DOHH2 (cell line): ENCODE data around the gene DEFB118.
"Not testable (repeated sequence)": the region's sequence is repeated elsewhere in the genome, so short reads cannot be mapped to it uniquely, and the experiment has no call there.

Source experiments
- H3F3A ChIP-seq: fragments of 200-600 bp; sonication (generic), shearing (Covaris generic); 2 replicates; pipeline ENCODE4 v1.6.0; 2016; ENCODE audit warnings: antibody characterized with exemption, mild to moderate bottlenecking; ENCODE audit not compliant: control insufficient read depth, insufficient read depth
- H3K27ac ChIP-seq: fragments of 200-600 bp; sonication (generic); 2 replicates; pipeline ENCODE4 v1.5.1; 2014; ENCODE audit warnings: low read depth, mild to moderate bottlenecking, low read length, moderate library complexity
- H3K27me3 ChIP-seq: fragments of 200-600 bp; sonication (generic); 2 replicates; pipeline ENCODE4 v1.6.1; 2014; ENCODE audit warnings: mild to moderate bottlenecking, low read length, mixed read lengths; ENCODE audit not compliant: control insufficient read depth
- H3K36me3 ChIP-seq: fragments of 200-600 bp; sonication (generic); 2 replicates; pipeline ENCODE4 v1.6.1; 2014; ENCODE audit warnings: mild to moderate bottlenecking, low read length, moderate library complexity, mixed read lengths; ENCODE audit not compliant: control insufficient read depth
- H3K4me1 ChIP-seq: fragments of 200-600 bp; sonication (generic); 2 replicates; pipeline ENCODE4 v1.6.1; 2014; ENCODE audit warnings: mild to moderate bottlenecking, low read length, mixed read lengths; ENCODE audit not compliant: control insufficient read depth
- H3K4me2 ChIP-seq: fragments of 200-600 bp; sonication (generic); 2 replicates; pipeline ENCODE4 v1.6.0; 2014; ENCODE audit warnings: mild to moderate bottlenecking, low read length, moderate library complexity
- H3K4me3 ChIP-seq: fragments of 200-600 bp; sonication (generic); 2 replicates; pipeline ENCODE4 v1.5.1; 2014; ENCODE audit warnings: mild to moderate bottlenecking, low read length, mixed read lengths
- H3K79me2 ChIP-seq: fragments of 200-600 bp; sonication (generic); 2 replicates; pipeline ENCODE4 v1.6.1; 2014; ENCODE audit warnings: mild to moderate bottlenecking, low read length, mixed read lengths; ENCODE audit not compliant: control insufficient read depth
- H3K9me2 ChIP-seq: fragments of 200-600 bp; sonication (generic); replicated peaks from 2 replicates; pipeline ENCODE4 v1.6.1; 2014; ENCODE audit warnings: mild to moderate bottlenecking, low read length, mixed read lengths; ENCODE audit not compliant: control insufficient read depth
- H3K9me3 ChIP-seq: fragments of 200-600 bp; sonication (generic); 2 replicates; pipeline ENCODE4 v1.6.1; 2014; ENCODE audit warnings: antibody characterized with exemption, low read length, mixed read lengths; ENCODE audit not compliant: control insufficient read depth, insufficient read depth
- H4K20me1 ChIP-seq: fragments of 200-600 bp; sonication (generic); 2 replicates; pipeline ENCODE4 v1.6.0; 2014; ENCODE audit warnings: low read depth, mild to moderate bottlenecking, antibody characterized with exemption, low read length, moderate library complexity; ENCODE audit not compliant: control insufficient read depth, insufficient read depth
- EZH2phosphoT487 ChIP-seq: fragments of 200-600 bp; sonication (generic); IDR thresholded peaks from 2 replicates; pipeline ENCODE4 v1.6.1; 2017; ENCODE audit warnings: borderline replicate concordance, mild to moderate bottlenecking, antibody characterized with exemption, low read length, moderate library complexity, mixed read lengths
- TF ChIP-seq, protein P1 (sequence below): fragments of 200-600 bp; sonication (generic); IDR thresholded peaks from one replicate; pipeline ENCODE4 v1.5.1; 2014; ENCODE audit warnings: antibody characterized with exemption, mild to moderate bottlenecking, low read depth, low read length; ENCODE audit not compliant: poor library complexity, severe bottlenecking

Gene DEFB118

DNA sequence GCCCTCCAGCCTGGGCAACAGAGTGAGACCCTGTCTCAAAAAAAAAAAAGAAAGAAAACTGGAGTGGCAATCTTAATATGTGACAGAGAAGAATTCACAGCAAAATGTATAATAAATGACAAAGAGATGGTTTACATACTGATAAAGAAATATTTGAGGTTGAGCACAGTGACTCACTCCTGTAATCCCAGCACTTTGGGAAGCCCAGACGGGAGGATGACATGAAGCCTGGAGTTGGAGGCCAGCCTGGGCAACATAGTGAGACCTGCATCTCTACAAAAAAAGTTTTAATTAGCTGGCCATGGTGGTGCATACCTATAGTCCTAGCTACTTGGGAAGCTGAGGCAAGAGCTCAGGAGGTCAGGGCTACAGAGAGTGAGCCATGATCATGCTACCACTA, 12.4 kb upstream of the DEFB118 start:
- Histone ChIP-seq H4K20me1 (no peaks in the 10 kb centered on the region), H3K27ac (no peak overlapping the region), H3K4me2 (no peak overlapping the region), H3K79me2 (no peaks in the 10 kb centered on the region), H3K4me1 (no peaks in the 10 kb centered on the region), H3K4me3 (no peak overlapping the region), H3K27me3 (no peaks in the 10 kb centered on the region), H3K9me3 (no peaks in the 10 kb centered on the region), H3K9me2 (no peaks in the 10 kb centered on the region), H3K36me3 (no peaks in the 10 kb centered on the region), H3F3A (no peaks in the 10 kb centered on the region)
- no peak for TF ChIP-seq EZH2phosphoT487
- TF ChIP-seq, protein P1, sequence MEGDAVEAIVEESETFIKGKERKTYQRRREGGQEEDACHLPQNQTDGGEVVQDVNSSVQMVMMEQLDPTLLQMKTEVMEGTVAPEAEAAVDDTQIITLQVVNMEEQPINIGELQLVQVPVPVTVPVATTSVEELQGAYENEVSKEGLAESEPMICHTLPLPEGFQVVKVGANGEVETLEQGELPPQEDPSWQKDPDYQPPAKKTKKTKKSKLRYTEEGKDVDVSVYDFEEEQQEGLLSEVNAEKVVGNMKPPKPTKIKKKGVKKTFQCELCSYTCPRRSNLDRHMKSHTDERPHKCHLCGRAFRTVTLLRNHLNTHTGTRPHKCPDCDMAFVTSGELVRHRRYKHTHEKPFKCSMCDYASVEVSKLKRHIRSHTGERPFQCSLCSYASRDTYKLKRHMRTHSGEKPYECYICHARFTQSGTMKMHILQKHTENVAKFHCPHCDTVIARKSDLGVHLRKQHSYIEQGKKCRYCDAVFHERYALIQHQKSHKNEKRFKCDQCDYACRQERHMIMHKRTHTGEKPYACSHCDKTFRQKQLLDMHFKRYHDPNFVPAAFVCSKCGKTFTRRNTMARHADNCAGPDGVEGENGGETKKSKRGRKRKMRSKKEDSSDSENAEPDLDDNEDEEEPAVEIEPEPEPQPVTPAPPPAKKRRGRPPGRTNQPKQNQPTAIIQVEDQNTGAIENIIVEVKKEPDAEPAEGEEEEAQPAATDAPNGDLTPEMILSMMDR, result no peak

DNA sequence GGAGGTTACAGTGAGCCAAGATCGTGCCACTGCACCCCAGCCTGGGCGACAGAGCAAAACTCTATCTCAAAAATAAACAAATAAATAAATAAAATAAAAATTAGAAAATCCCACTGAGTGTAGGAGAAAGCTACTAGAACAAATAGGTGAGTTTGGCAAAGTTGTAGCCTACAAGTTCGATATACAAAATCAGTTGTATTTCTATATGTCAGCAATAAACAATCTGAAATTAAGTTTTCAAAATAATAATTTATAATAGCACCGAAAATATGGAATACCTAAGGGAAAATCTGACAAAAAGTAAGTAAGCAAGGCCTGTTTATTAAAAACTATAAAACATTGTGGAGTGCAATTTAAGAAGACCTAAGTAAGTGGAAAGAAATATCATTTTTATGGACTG, 5.1 kb upstream of the DEFB118 start:
- no peaks in the 10 kb centered on the region for H4K20me1 ChIP-seq
- no peaks in the 10 kb centered on the region for H3K9me3 ChIP-seq
- TF ChIP-seq, protein P1, result no peak
- TF ChIP-seq EZH2phosphoT487, result no peak
- H3K4me2 ChIP-seq, result no peak overlapping the region
- no peaks in the 10 kb centered on the region for H3F3A ChIP-seq
- H3K9me2 ChIP-seq, result no peaks in the 10 kb centered on the region
- H3K27ac ChIP-seq, result no peak overlapping the region
- no peaks in the 10 kb centered on the region for H3K79me2 ChIP-seq
- H3K27me3 ChIP-seq, result no peaks in the 10 kb centered on the region
- no peaks in the 10 kb centered on the region for H3K36me3 ChIP-seq
- no peak overlapping the region for H3K4me3 ChIP-seq
- H3K4me1 ChIP-seq, result no peaks in the 10 kb centered on the region

DNA sequence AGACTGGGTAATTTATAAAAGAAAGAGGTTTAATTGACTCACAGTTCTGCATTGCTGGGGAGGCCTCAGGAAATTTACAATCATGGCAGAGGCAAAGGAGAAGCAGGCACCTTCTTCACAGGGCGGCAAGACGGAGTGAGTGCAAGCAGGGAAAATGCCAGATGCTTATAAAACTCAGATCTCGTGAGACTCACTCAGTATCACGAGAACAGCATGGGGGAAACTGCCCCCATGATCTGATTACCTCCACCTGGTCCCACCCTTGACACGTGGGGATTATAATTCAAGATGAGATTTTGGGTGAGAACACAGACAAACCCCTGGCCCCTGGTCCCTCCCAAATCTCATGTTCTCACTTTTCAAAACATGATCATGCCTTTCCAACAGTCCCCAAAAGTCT, 4.1 kb upstream of the DEFB118 start:
- not testable (repeated sequence) for H3K9me3 ChIP-seq

DNA sequence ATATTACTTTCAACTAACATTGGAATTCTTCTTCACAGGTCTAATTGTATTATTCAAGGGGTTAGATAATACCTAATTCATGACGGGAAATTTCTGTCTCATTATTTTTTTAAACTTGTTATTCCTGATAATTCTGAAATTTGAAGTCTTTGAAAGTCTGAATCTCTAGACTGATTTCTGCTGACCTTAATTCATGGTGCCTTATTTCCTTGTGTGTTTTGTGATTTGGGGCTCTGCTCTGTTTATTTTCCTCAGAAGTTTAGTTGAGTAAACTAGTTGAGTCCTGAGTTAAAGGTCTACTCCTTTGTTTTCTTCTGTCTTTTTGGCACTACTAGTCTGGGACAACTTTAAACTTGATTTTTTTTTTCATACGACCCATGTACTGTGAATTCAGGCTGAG, 5.9 kb downstream of the DEFB118 start:
- H3K4me1 ChIP-seq, result no peaks in the 10 kb centered on the region
- H3K4me3 ChIP-seq, result no peak overlapping the region
- no peaks in the 10 kb centered on the region for H3F3A ChIP-seq
- no peaks in the 10 kb centered on the region for H4K20me1 ChIP-seq
- H3K4me2 ChIP-seq, result no peak overlapping the region
- no peaks in the 10 kb centered on the region for H3K9me2 ChIP-seq
- H3K9me3 ChIP-seq, result no peaks in the 10 kb centered on the region
- H3K79me2 ChIP-seq, result no peaks in the 10 kb centered on the region
- H3K27me3 ChIP-seq, result peaks cover 5% of the 10 kb centered on the region
- H3K27ac ChIP-seq, result no peak overlapping the region
- TF ChIP-seq EZH2phosphoT487, result no peak
- TF ChIP-seq, protein P1, result no peak
- H3K36me3 ChIP-seq, result no peaks in the 10 kb centered on the region

More for the DNA sequence above, 4.1 kb upstream of the DEFB118 start:
- not testable (repeated sequence) for H3K36me3 ChIP-seq, H3K27ac ChIP-seq, H3K4me2 ChIP-seq, H3F3A ChIP-seq, H4K20me1 ChIP-seq, H3K79me2 ChIP-seq, H3K4me3 ChIP-seq, H3K27me3 ChIP-seq, H3K9me2 ChIP-seq, H3K4me1 ChIP-seq
